ENCODE results near the gene ITGAD.

GRCh38 chr16:31402687-31403086 is 9.6 kb downstream of the ITGAD start:
- TF ChIP-seq CTCF (IDR thresholded peaks at IDR 0.05) (no peak), POLR2AphosphoS5 (IDR thresholded peaks at IDR 0.05; ENCODE audit: low read depth, low read length) (no peak), RCOR1 (IDR thresholded peaks at IDR 0.05; ENCODE audit: low read length) (no peak), EP300 (IDR thresholded peaks at IDR 0.05; ENCODE audit: borderline replicate concordance in 1 of 2, low read depth in 1 of 2, low read length in 1 of 2) (no peak), REST (IDR thresholded peaks at IDR 0.05; ENCODE audit: low read depth, low read length) (no peak), TEAD4 (IDR thresholded peaks at IDR 0.05; ENCODE audit: borderline replicate concordance, insufficient read depth) (no peak), GABPA (IDR thresholded peaks at IDR 0.05; ENCODE audit: low read depth) (no peak), NFIC (IDR thresholded peaks at IDR 0.05; ENCODE audit: borderline replicate concordance) (no peak), SIN3A (IDR thresholded peaks at IDR 0.05; ENCODE audit: borderline replicate concordance, low read depth, low read length) (no peak), YY1 (IDR thresholded peaks at IDR 0.05; ENCODE audit: low read depth) (no peak), TCF12 (IDR thresholded peaks at IDR 0.05) (peak; percentile 30; the same call in 1 of the 2 replicates), USF2 (IDR thresholded peaks at IDR 0.05; ENCODE audit: borderline replicate concordance, low read depth, low read length) (no peak)

Data from SK-N-SH (cell line).